ENCODE data around the gene NUMA1. TPM values are rescaled to one million over a fixed set of nuclear protein-coding genes. Genes with fewer than 3 reads are reported as not detected.

Gene NUMA1
- total and polyA plus RNA-seq, 2 of the 8 experiments (the other 6 are each of a cell fraction or from before 2014, with no cell fraction given) = 101 to 107 TPM

- DNase-seq (ENCODE audit: low read depth in 1 of 2, low spot score in 2 of 2) (peak; percentile 97 to 98), FAIRE-seq (peak; percentile 84)
- ChIA-PET POLR2A (ENCODE audit: partially characterized antibody) (interaction anchor here (0.6 to 14.4 kb wide), 8 partner anchors 9 to 329 kb away, joined by 3 to 144 read pairs (median 4); partner anchors contain the start of genes ANAPC15, INPPL1 and LRRC51), CTCF (ENCODE audit: partially characterized antibody) (interaction anchor here (1.0 to 14.0 kb wide), 4 partner anchors 13 to 135 kb away, joined by 4 to 423 read pairs (median 25); no protein-coding TSS in a partner anchor)
- Histone ChIP-seq H3K18ac (ENCODE audit: extremely low read depth, low read length) (peak within 1 kb of the TSS; percentile 26), H4K91ac (replicated peaks; ENCODE audit: insufficient read length, low read length) (peak within 1 kb of the TSS; percentile 70), H2BK15ac (ENCODE audit: low read length) (no peak within 1 kb of the TSS), H4K5ac (ENCODE audit: insufficient read length, low read depth, low read length) (peak within 1 kb of the TSS; percentile 49), H2BK12ac (ENCODE audit: low read depth, low read length) (peak within 1 kb of the TSS; percentile 41), H3K23ac (ENCODE audit: insufficient read length) (no peak within 1 kb of the TSS), H4K20me1 (replicated peaks in 1 of 2; ENCODE audit: control insufficient read depth in 1 of 2, insufficient read depth in 2 of 2, low read length in 2 of 2) (peaks cover under 1 to 13% of the 10 kb centered on the region in 2 experiments), H3K79me2 (ENCODE audit: control insufficient read depth in 1 of 2, insufficient read depth in 2 of 2, low read length in 2 of 2) (peaks cover 10 to 34% of the 10 kb centered on the region in 2 experiments), H3K56ac (replicated peaks; ENCODE audit: insufficient read length, low read depth, low read length) (peak within 1 kb of the TSS; percentile 59), H4K8ac (ENCODE audit: extremely low read depth, insufficient read depth, low read length) (peak within 1 kb of the TSS; percentile 97), H3K4me2 (ENCODE audit: insufficient read depth in 1 of 2, low read depth in 2 of 2, low read length in 2 of 2) (peak within 1 kb of the TSS; percentile 84 to 91), H3K23me2 (ENCODE audit: low read depth, low read length) (peaks cover 6% of the 10 kb centered on the region), H2AFZ (ENCODE audit: low read length) (0 out of 2 replicates have a peak within 1 kb of the TSS, but pooled peaks have one; percentile 70), H3K79me1 (ENCODE audit: low read depth, low read length) (peaks cover 13% of the 10 kb centered on the region), H3K4me3 (ENCODE audit: extremely low read depth in 1 of 4, insufficient read depth in 2 of 4, low read depth in 3 of 4, low read length in 4 of 4) (peak within 1 kb of the TSS; percentile 95 to 98 (median 97)), H3K4me1 (replicated peaks in 1 of 4; ENCODE audit: control insufficient read depth in 3 of 4, insufficient read depth in 4 of 4, low read length in 3 of 4) (peaks cover 3 to 14% (median 5%) of the 10 kb centered on the region in 4 experiments; a peak in 6 of 7 replicates), H3K9me3 (ENCODE audit: insufficient read depth in 2 of 2, low read depth in 1 of 2, low read length in 1 of 2) (no peaks in the 10 kb centered on the region), H3K9ac (replicated peaks in 1 of 4; ENCODE audit: extremely low read depth in 1 of 4, low read depth in 3 of 4, low read length in 3 of 4) (peak within 1 kb of the TSS; percentile 88 to 98 (median 95)), H3K36me3 (ENCODE audit: control insufficient read depth in 2 of 4, insufficient read depth in 4 of 4, low read length in 3 of 4) (peaks cover 13 to 16% (median 15%) of the 10 kb centered on the region in 4 experiments), H2BK20ac (ENCODE audit: low read length) (no peak within 1 kb of the TSS), H2BK5ac (ENCODE audit: low read depth, low read length) (peak within 1 kb of the TSS; percentile 79; the same call in 1 of the 2 replicates), H2BK120ac (replicated peaks; ENCODE audit: low read depth, low read length) (no peak within 1 kb of the TSS), H2AK5ac (ENCODE audit: low read depth, low read length) (peak within 1 kb of the TSS; percentile 65; the same call in 1 of the 2 replicates), H3K14ac (ENCODE audit: insufficient read length) (peak within 1 kb of the TSS; percentile 8), H3K27ac (ENCODE audit: low read depth, low read length) (peak within 1 kb of the TSS; percentile 86), H3K4ac (replicated peaks; ENCODE audit: insufficient read length, low read depth, low read length) (peak within 1 kb of the TSS; percentile 69), H3K27me3 (replicated peaks in 1 of 4; ENCODE audit: control insufficient read depth in 3 of 4, extremely low read depth in 1 of 4, insufficient read depth in 3 of 4, low read length in 3 of 4) (no peaks in the 10 kb centered on the region)
- 7% methylated on average over 54 of the region's 64 CpGs; no CpG with 5 or more reads in 1 of the 2 experiments for WGBS, 2 experiments (ENCODE audit: extremely low coverage in 1 of 2, insufficient coverage in 1 of 2, insufficient read length in 1 of 2, insufficient replicate concordance in 2 of 2, low coverage in 1 of 2, low lambda C conversion rate in 2 of 2, missing lambda C conversion rate in 1 of 2)
- 0 out of 2 replicates have a peak, but pooled peaks have one; percentile 1 for TF ChIP-seq TEAD4 (IDR thresholded peaks at IDR 0.05; ENCODE audit: low read depth, low read length)
- peak; percentile 99 for TF ChIP-seq USF2 (IDR thresholded peaks at IDR 0.05; ENCODE audit: low read length)
- TF ChIP-seq SP2 (IDR thresholded peaks at IDR 0.05; ENCODE audit: low read length) = no peak
- peak; percentile 46; the same call in 1 of the 2 replicates for TF ChIP-seq YY1 (IDR thresholded peaks at IDR 0.05; ENCODE audit: low read depth, low read length)
- no peak for TF ChIP-seq RFX5 (IDR thresholded peaks at IDR 0.05; ENCODE audit: borderline replicate concordance, low read depth, low read length)
- TF ChIP-seq SRF (IDR thresholded peaks at IDR 0.05; ENCODE audit: low read depth, low read length) = 0 out of 2 replicates have a peak, but pooled peaks have one; percentile 15
- TF ChIP-seq RBBP5 (IDR thresholded peaks at IDR 0.05; ENCODE audit: borderline replicate concordance, low read depth, low read length) = peak; percentile 16; the same call in 1 of the 2 replicates
- peak; percentile 77 for TF ChIP-seq TAF7 (optimal IDR thresholded peaks at IDR 0.05; ENCODE audit: borderline replicate concordance, low read depth, low read length)
- TF ChIP-seq HDAC2 (IDR thresholded peaks at IDR 0.05; ENCODE audit: borderline replicate concordance in 1 of 2, low read depth in 2 of 2, low read length in 2 of 2) = peak in 1 of 2 experiments; percentile 46; a peak in 1 of 4 replicates
These were observed 22.8 kb upstream of the NUMA1 start, which contains the start of gene LAMTOR1 for GRCh38 chr11:72102946-72103753. Gene LAMTOR1 (minus strand): TSS chr11:72103297. CDS start chr11:72103224, 73 bp downstream.
